GM23338 (cell line): ENCODE measurements around the gene CEP55. TPM values are rescaled to one million over a fixed set of nuclear protein-coding genes. Genes with fewer than 3 reads are reported as not detected.
A peak's percentile ranks its signal among the peaks of the same experiment; 100 is the strongest.
"Not testable (repeated sequence)": the region's sequence is repeated elsewhere in the genome, so short reads cannot be mapped to it uniquely, and the experiment has no call there.

Experiments used
- ATAC-seq: fragments of 200-7000 bp; cut with Tn5 transposase; 3 replicates; pipeline ENCODE4 v1.9.1; 2020
- DNase-seq: peaks from one replicate; pipeline ENCODE4 v3.0.0-alpha.2; 2015; ENCODE audit warnings: low spot score
- H2AFZ ChIP-seq: fragments of 200-600 bp; sonication (generic); 2 replicates; pipeline ENCODE4 v1.8.0; 2016; ENCODE audit warnings: antibody characterized with exemption, mild to moderate bottlenecking, moderate library complexity
- H3F3A ChIP-seq: fragments of 200-600 bp; sonication (generic); replicated peaks from 2 replicates; pipeline ENCODE4 v1.8.0; 2017; ENCODE audit warnings: antibody characterized with exemption, mixed run types, low read depth
- H3K27ac ChIP-seq: fragments of 200-600 bp; sonication (generic); 2 replicates; pipeline ENCODE4 v1.6.1; 2016; ENCODE audit warnings: low read depth
- H3K27me3 ChIP-seq: fragments of 200-600 bp; sonication (generic); 2 replicates; pipeline ENCODE4 v1.8.0; 2016; ENCODE audit warnings: mild to moderate bottlenecking, mixed run types, moderate library complexity; ENCODE audit not compliant: insufficient read depth
- H3K36me3 ChIP-seq: fragments of 200-600 bp; sonication (generic); 2 replicates; pipeline ENCODE4 v1.8.0; 2016; ENCODE audit warnings: mild to moderate bottlenecking; ENCODE audit not compliant: insufficient read depth
- H3K4me1 ChIP-seq: fragments of 200-600 bp; sonication (generic); 2 replicates; pipeline ENCODE4 v1.8.0; 2016; ENCODE audit warnings: mild to moderate bottlenecking, moderate library complexity; ENCODE audit not compliant: insufficient read depth
- H3K4me2 ChIP-seq: fragments of 200-600 bp; sonication (generic); 2 replicates; pipeline ENCODE4 v1.7.1; 2017; ENCODE audit warnings: mixed run types
- H3K4me3 ChIP-seq: fragments of 200-600 bp; sonication (generic); 2 replicates; pipeline ENCODE4 v1.6.1; 2016; ENCODE audit warnings: mixed run types
- H3K79me2 ChIP-seq: fragments of 200-600 bp; sonication (generic); replicated peaks from 2 replicates; pipeline ENCODE4 v1.8.0; 2017; ENCODE audit warnings: mild to moderate bottlenecking; ENCODE audit not compliant: insufficient read depth
- H3K9me2 ChIP-seq: fragments of 200-600 bp; sonication (generic); 2 replicates; pipeline ENCODE4 v1.8.0; 2017; ENCODE audit not compliant: insufficient read depth
- H4K20me1 ChIP-seq: fragments of 200-600 bp; sonication (generic); replicated peaks from 2 replicates; pipeline ENCODE4 v1.8.0; 2017; ENCODE audit warnings: mild to moderate bottlenecking; ENCODE audit not compliant: insufficient read depth
- H3K27ac Mint-ChIP-seq: 2 replicates; pipeline ENCODE4 v1.8.0; 2020; ENCODE audit warnings: inconsistent platforms, mild to moderate bottlenecking, moderate library complexity, mixed read lengths
- H3K27me3 Mint-ChIP-seq: 3 replicates; pipeline ENCODE4 v1.8.0; 2022; ENCODE audit warnings: low read depth, mild to moderate bottlenecking, moderate library complexity, mixed read lengths, inconsistent platforms; ENCODE audit not compliant: insufficient read depth, poor library complexity
- H3K36me3 Mint-ChIP-seq: 3 replicates; pipeline ENCODE4 v1.8.0; 2021; ENCODE audit warnings: low read depth, mild to moderate bottlenecking, inconsistent platforms, moderate library complexity, mixed read lengths
- H3K4me1 Mint-ChIP-seq: 3 replicates; pipeline ENCODE4 v1.8.0; 2020; ENCODE audit warnings: mild to moderate bottlenecking, inconsistent platforms, mixed read lengths
- H3K4me3 Mint-ChIP-seq: 3 replicates; pipeline ENCODE4 v1.8.0; 2021; ENCODE audit warnings: moderate library complexity, mild to moderate bottlenecking, inconsistent platforms, mixed read lengths
- H3K9me3 Mint-ChIP-seq: 3 replicates; pipeline ENCODE4 v1.8.0; 2020; ENCODE audit warnings: moderate library complexity, mild to moderate bottlenecking, inconsistent platforms, mixed read lengths
- CREB1 ChIP-seq: fragments of 250-450 bp; sonication (Bioruptor Pico); IDR thresholded peaks from 2 replicates; pipeline ENCODE4 v1.5.0; 2020; ENCODE audit warnings: low read depth, mild to moderate bottlenecking, moderate library complexity
- CTCF ChIP-seq, 2 experiments: fragments of 200-600 bp in 1 of 2; sonication (generic) in 1 of 2; conservative IDR thresholded peaks; 2 replicates each; pipeline versions ENCODE4 v1.5.1 to v1.6.1; 2016 to 2017; ENCODE audit warnings: antibody characterized with exemption in 2 of 2, low read depth in 2 of 2, mild to moderate bottlenecking in 2 of 2, moderate library complexity in 1 of 2
- ETS1 ChIP-seq: IDR thresholded peaks from 2 replicates; pipeline ENCODE4 v1.6.1; 2016; ENCODE audit warnings: antibody characterized with exemption
- EZH2 ChIP-seq: fragments of 200-600 bp; sonication (generic); IDR thresholded peaks from one replicate; pipeline ENCODE4 v1.8.0; 2017; ENCODE audit warnings: antibody characterized with exemption, mild to moderate bottlenecking, low read depth; ENCODE audit not compliant: unreplicated experiment
- EZH2phosphoT487 ChIP-seq: fragments of 200-600 bp; sonication (generic); IDR thresholded peaks from one replicate; pipeline ENCODE4 v1.8.1; 2018; ENCODE audit warnings: antibody characterized with exemption; ENCODE audit not compliant: unreplicated experiment
- JUNB ChIP-seq: IDR thresholded peaks from one replicate; pipeline ENCODE4 v1.6.1; 2016; ENCODE audit warnings: antibody characterized with exemption; ENCODE audit not compliant: unreplicated experiment
- NANOG ChIP-seq: IDR thresholded peaks from 2 replicates; pipeline ENCODE4 v1.6.1; 2016; ENCODE audit warnings: antibody characterized with exemption, borderline replicate concordance
- ZNF331 ChIP-seq: fragments of 250-450 bp; sonication (Bioruptor Pico); IDR thresholded peaks from 2 replicates; pipeline ENCODE4 v1.5.0; 2020; ENCODE audit warnings: low read depth, mild to moderate bottlenecking, moderate library complexity
- polyA plus RNA-seq: library from polyadenylated mRNA; unstranded; fragments of >200 nt; fragmentation: Nextera tagmentation; extraction: Ambion mirVana; gene quantifications from 2 replicates; pipeline ENCODE4 v1.2.1, GENCODE V29; 2016
- total RNA-seq: library from RNA; depleted of rRNA; stranded (reverse); fragments of >200 nt; shearing (Covaris generic); gene quantifications from 2 replicates; pipeline ENCODE4 v1.2.3, GENCODE V29; 2014
- TF ChIP-seq, protein P1 (sequence below): fragments of 250-450 bp; sonication (Bioruptor Pico); IDR thresholded peaks from 2 replicates; pipeline ENCODE4 v1.5.0; 2020; ENCODE audit warnings: mild to moderate bottlenecking, moderate library complexity

Gene CEP55
- total and polyA plus RNA-seq, 2 experiments from 2014 or later: 12.4 to 22.4 TPM

DNA sequence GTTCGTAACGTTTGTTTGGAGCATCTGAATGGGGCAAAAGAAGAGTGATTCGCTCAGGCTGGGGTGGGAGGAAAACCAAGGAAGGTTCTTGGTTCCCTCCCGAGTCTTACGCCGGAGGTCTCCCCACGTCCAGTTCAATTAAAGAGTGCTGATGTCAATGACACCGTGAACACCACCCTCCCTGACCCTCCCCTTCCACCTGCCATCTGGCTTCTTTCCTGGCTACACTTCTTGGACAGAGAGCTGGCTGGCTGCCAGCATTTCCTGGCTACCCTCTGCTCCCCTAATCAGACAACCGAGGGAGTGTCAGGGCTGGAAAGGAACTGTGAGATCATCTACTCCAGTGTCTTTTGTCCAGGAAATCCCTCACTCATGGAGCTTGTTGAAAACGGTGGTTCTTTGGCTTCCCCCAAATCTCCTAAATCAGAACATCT lies 46.0 kb downstream of the CEP55 start:
- H3K9me3 Mint-ChIP-seq: no peaks in the 10 kb centered on the region; the same call in 2 of the 3 replicates
- H3K27ac Mint-ChIP-seq: no peak overlapping the region
- no peak overlapping the region for H3K4me3 ChIP-seq
- DNase-seq (no peak), ATAC-seq (peak; percentile 80)
- peak overlapping the region; percentile 5; the same call in 1 of the 2 replicates for H2AFZ ChIP-seq
- no peaks in the 10 kb centered on the region for H3K79me2 ChIP-seq
- no peaks in the 10 kb centered on the region for H3K9me2 ChIP-seq
- no peaks in the 10 kb centered on the region for H4K20me1 ChIP-seq
- no peaks in the 10 kb centered on the region for H3K4me1 ChIP-seq
- no peaks in the 10 kb centered on the region for H3K4me1 Mint-ChIP-seq
- H3F3A ChIP-seq: no peaks in the 10 kb centered on the region
- H3K36me3 Mint-ChIP-seq: no peaks in the 10 kb centered on the region
- H3K36me3 ChIP-seq: no peaks in the 10 kb centered on the region
- H3K4me3 Mint-ChIP-seq: no peak overlapping the region
- no peak for TF ChIP-seq ZNF331
- no peak for TF ChIP-seq ETS1
- TF ChIP-seq JUNB: no peak
- TF ChIP-seq NANOG: no peak
- no peak overlapping the region for H3K27ac ChIP-seq
- peaks cover 7% of the 10 kb centered on the region for H3K27me3 Mint-ChIP-seq
- H3K27me3 ChIP-seq: peaks cover 8% of the 10 kb centered on the region
- H3K4me2 ChIP-seq: no peak overlapping the region

DNA sequence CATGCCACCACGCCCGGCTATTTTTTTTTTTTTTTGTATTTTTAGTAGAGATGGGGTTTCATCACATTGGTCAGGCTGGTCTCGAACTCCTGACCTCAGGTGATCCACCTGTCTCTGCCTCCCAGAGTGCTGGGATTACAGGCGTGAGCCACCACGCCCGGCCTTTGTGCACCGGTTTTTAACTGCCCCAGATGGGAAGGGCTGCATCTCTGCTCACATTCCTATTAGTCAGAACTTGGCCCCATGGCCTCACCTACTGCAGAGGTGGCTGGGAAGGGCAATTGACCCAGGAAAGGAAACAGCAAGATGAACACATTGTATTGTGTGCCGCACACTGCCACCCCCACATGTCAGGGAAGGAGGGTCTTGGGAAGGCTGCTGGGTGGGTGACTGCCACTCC lies 50.6 kb downstream of the CEP55 start:
- not testable (repeated sequence) for DNase-seq, H3K4me1 ChIP-seq, H3K36me3 Mint-ChIP-seq, H2AFZ ChIP-seq, H3K9me2 ChIP-seq, H3K79me2 ChIP-seq, H3K9me3 Mint-ChIP-seq, ATAC-seq, H3K4me3 Mint-ChIP-seq, H3K4me3 ChIP-seq, H3K27me3 ChIP-seq, H4K20me1 ChIP-seq, H3K4me1 Mint-ChIP-seq, H3K27me3 Mint-ChIP-seq, H3K4me2 ChIP-seq, H3K27ac Mint-ChIP-seq, H3K36me3 ChIP-seq, H3F3A ChIP-seq, H3K27ac ChIP-seq

GRCh38 chr10:93547522-93547921 lies 51.1 kb downstream of the CEP55 start:
- H3K27me3 Mint-ChIP-seq: peaks cover 6% of the 10 kb centered on the region
- Histone ChIP-seq H3K4me3 (no peak overlapping the region), H2AFZ (no peak overlapping the region), H4K20me1 (no peaks in the 10 kb centered on the region), H3K9me2 (no peaks in the 10 kb centered on the region), H3K27ac (no peak overlapping the region), H3K27me3 (peaks cover 8% of the 10 kb centered on the region), H3F3A (no peaks in the 10 kb centered on the region), H3K4me1 (no peaks in the 10 kb centered on the region), H3K79me2 (no peaks in the 10 kb centered on the region), H3K4me2 (no peak overlapping the region), H3K36me3 (no peaks in the 10 kb centered on the region)
- no peak for ATAC-seq
- H3K27ac Mint-ChIP-seq: no peak overlapping the region
- H3K9me3 Mint-ChIP-seq: no peaks in the 10 kb centered on the region
- DNase-seq: no peak
- no peaks in the 10 kb centered on the region for H3K36me3 Mint-ChIP-seq
- no peaks in the 10 kb centered on the region for H3K4me1 Mint-ChIP-seq
- no peak overlapping the region for H3K4me3 Mint-ChIP-seq
- no peak for TF ChIP-seq CTCF (conservative IDR thresholded peaks at IDR 0.05; ENCODE audit: low read depth in 2 of 2)
- no peak for TF ChIP-seq ZNF331
- no peak for TF ChIP-seq EZH2
- TF ChIP-seq, protein P1, sequence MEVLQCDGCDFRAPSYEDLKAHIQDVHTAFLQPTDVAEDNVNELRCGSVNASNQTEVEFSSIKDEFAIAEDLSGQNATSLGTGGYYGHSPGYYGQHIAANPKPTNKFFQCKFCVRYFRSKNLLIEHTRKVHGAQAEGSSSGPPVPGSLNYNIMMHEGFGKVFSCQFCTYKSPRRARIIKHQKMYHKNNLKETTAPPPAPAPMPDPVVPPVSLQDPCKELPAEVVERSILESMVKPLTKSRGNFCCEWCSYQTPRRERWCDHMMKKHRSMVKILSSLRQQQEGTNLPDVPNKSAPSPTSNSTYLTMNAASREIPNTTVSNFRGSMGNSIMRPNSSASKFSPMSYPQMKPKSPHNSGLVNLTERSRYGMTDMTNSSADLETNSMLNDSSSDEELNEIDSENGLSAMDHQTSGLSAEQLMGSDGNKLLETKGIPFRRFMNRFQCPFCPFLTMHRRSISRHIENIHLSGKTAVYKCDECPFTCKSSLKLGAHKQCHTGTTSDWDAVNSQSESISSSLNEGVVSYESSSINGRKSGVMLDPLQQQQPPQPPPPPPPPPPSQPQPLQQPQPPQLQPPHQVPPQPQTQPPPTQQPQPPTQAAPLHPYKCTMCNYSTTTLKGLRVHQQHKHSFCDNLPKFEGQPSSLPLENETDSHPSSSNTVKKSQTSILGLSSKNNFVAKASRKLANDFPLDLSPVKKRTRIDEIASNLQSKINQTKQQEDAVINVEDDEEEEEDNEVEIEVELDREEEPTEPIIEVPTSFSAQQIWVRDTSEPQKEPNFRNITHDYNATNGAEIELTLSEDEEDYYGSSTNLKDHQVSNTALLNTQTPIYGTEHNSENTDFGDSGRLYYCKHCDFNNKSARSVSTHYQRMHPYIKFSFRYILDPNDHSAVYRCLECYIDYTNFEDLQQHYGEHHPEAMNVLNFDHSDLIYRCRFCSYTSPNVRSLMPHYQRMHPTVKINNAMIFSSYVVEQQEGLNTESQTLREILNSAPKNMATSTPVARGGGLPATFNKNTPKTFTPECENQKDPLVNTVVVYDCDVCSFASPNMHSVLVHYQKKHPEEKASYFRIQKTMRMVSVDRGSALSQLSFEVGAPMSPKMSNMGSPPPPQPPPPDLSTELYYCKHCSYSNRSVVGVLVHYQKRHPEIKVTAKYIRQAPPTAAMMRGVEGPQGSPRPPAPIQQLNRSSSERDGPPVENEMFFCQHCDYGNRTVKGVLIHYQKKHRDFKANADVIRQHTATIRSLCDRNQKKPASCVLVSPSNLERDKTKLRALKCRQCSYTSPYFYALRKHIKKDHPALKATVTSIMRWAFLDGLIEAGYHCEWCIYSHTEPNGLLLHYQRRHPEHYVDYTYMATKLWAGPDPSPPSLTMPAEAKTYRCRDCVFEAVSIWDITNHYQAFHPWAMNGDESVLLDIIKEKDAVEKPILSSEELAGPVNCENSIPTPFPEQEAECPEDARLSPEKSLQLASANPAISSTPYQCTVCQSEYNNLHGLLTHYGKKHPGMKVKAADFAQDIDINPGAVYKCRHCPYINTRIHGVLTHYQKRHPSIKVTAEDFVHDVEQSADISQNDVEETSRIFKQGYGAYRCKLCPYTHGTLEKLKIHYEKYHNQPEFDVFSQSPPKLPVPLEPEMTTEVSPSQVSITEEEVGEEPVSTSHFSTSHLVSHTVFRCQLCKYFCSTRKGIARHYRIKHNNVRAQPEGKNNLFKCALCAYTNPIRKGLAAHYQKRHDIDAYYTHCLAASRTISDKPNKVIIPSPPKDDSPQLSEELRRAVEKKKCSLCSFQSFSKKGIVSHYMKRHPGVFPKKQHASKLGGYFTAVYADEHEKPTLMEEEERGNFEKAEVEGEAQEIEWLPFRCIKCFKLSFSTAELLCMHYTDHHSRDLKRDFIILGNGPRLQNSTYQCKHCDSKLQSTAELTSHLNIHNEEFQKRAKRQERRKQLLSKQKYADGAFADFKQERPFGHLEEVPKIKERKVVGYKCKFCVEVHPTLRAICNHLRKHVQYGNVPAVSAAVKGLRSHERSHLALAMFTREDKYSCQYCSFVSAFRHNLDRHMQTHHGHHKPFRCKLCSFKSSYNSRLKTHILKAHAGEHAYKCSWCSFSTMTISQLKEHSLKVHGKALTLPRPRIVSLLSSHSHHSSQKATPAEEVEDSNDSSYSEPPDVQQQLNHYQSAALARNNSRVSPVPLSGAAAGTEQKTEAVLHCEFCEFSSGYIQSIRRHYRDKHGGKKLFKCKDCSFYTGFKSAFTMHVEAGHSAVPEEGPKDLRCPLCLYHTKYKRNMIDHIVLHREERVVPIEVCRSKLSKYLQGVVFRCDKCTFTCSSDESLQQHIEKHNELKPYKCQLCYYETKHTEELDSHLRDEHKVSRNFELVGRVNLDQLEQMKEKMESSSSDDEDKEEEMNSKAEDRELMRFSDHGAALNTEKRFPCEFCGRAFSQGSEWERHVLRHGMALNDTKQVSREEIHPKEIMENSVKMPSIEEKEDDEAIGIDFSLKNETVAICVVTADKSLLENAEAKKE (CRISPR knock-in tag): no peak
- no peak for TF ChIP-seq EZH2phosphoT487
- no peak for TF ChIP-seq CREB1
